AG04450 (cell line): ENCODE measurements around the gene GALNT5. TPM values are rescaled to one million over a fixed set of nuclear protein-coding genes. Genes with fewer than 3 reads are reported as not detected.

ENCODE experiments used
- CTCF ChIA-PET: fragments of 300-600, 350-600 bp; formaldehyde crosslinking; extraction: SDS; loops from one replicate; lab custom pipeline; 2022; ENCODE audit warnings: antibody characterized with exemption, inconsistent platforms; lab: Charles Lee
- POLR2A ChIA-PET: fragments of 350-600 bp; formaldehyde crosslinking; extraction: SDS; loops from one replicate; lab custom pipeline; 2021; ENCODE audit warnings: antibody characterized with exemption, inconsistent platforms; lab: Yijun Ruan, JAX
- DNase-seq: peaks from one replicate; pipeline ENCODE4 v3.0.0-alpha.2; 2011; ENCODE audit warnings: low read depth, low spot score
- H3K27ac ChIP-seq: one replicate; pipeline ENCODE4 v1.5.1; 2012; ENCODE audit warnings: low read depth, low read length, control low read depth
- H3K27me3 ChIP-seq: one replicate; pipeline ENCODE4 v1.6.0; 2012; ENCODE audit warnings: low read length; ENCODE audit not compliant: control insufficient read depth, insufficient read depth
- H3K4me3 ChIP-seq: 2 replicates; pipeline ENCODE4 v1.5.1; 2011; ENCODE audit warnings: mild to moderate bottlenecking, low read depth, low read length, control low read depth
- H3K9me3 ChIP-seq: 2 replicates; pipeline ENCODE4 v1.5.1; 2012; ENCODE audit warnings: low read length; ENCODE audit not compliant: control insufficient read depth, insufficient read depth
- CTCF ChIP-seq: IDR thresholded peaks from 2 replicates; pipeline ENCODE4 v1.5.1; 2011; ENCODE audit warnings: low read depth, low read length, control low read depth, inconsistent platforms
- polyA plus RNA-seq: library from polyadenylated mRNA; depleted of rRNA; stranded (reverse); fragments of >200 nt; gene quantifications from 2 replicates; pipeline ENCODE4 v1.2.3, GENCODE V29; 2011

GALNT5 gene
- polyA plus RNA-seq, 1 experiment = 55.0 TPM

- no peak for TF ChIP-seq CTCF
- POLR2A ChIA-PET = no interaction called here
These were observed 19.2 kb upstream of the GALNT5 start for GRCh38 chr2:157238296-157238695.

GRCh38 chr2:157244691-157245090 lies 12.8 kb upstream of the GALNT5 start:
- no peak overlapping the region for H3K4me3 ChIP-seq
- DNase-seq = no peak
- TF ChIP-seq CTCF = no peak
- no peak overlapping the region for H3K27ac ChIP-seq
- ChIA-PET CTCF (interaction anchor here (1.0 kb wide), 1 partner anchor 56 kb away, joined by 3 read pairs; no protein-coding TSS in a partner anchor), POLR2A (no interaction called here)
- no peaks in the 10 kb centered on the region for H3K9me3 ChIP-seq
- H3K27me3 ChIP-seq = no peaks in the 10 kb centered on the region

More at GRCh38 chr2:157238296-157238695, 19.2 kb upstream of the GALNT5 start:
- DNase-seq = no peak
- CTCF ChIA-PET = interaction anchor here (1.3 kb wide), 1 partner anchor 64 kb away, joined by 3 read pairs; no protein-coding TSS in a partner anchor
- Histone ChIP-seq H3K9me3 (no peaks in the 10 kb centered on the region), H3K4me3 (no peak overlapping the region), H3K27me3 (no peaks in the 10 kb centered on the region), H3K27ac (no peak overlapping the region)

- no peaks in the 10 kb centered on the region for H3K9me3 ChIP-seq
- H3K27ac ChIP-seq = peak overlapping the region; percentile 100
- no peaks in the 10 kb centered on the region for H3K27me3 ChIP-seq
- CTCF ChIA-PET = interaction anchor here (1.0 kb wide), 1 partner anchor 56 kb away, joined by 3 read pairs; no protein-coding TSS in a partner anchor
- POLR2A ChIA-PET = interaction anchor here (2.0 kb wide), 1 partner anchor 12 kb away, joined by 7 read pairs; the partner anchor contains the start of gene GALNT5
- TF ChIP-seq CTCF = no peak
- H3K4me3 ChIP-seq = no peak overlapping the region
- DNase-seq = no peak
These were observed 12.2 kb upstream of the GALNT5 start for GRCh38 chr2:157245144-157245840.

- peak; percentile 73 for DNase-seq
- ChIA-PET POLR2A (interaction anchor here (1.4 to 2.0 kb wide), 3 partner anchors 12 to 16 kb away, joined by 6 to 9 read pairs (median 7); partner anchors contain the start of gene GALNT5), CTCF (interaction anchor here (0.9 to 1.9 kb wide), 4 partner anchors 11 to 911 kb away, joined by 3 to 9 read pairs (median 6); partner anchors contain the start of gene GALNT5)
- Histone ChIP-seq H3K27ac (peak overlapping the region; percentile 100), H3K9me3 (no peaks in the 10 kb centered on the region), H3K27me3 (no peaks in the 10 kb centered on the region), H3K4me3 (no peak overlapping the region; the same call in 1 of the 2 replicates)
- no peak for TF ChIP-seq CTCF
These were observed 11.4 kb upstream of the GALNT5 start for GRCh38 chr2:157245846-157246764.
